HEK293 (cell line): ENCODE results near the gene ESPL1.

Experiments
- CTCF ChIA-PET: fragments of 350-600 bp; formaldehyde crosslinking; extraction: SDS; loops from one replicate; lab custom pipeline; 2021; ENCODE audit warnings: antibody characterized with exemption; lab: Yijun Ruan, JAX
- POLR2A ChIA-PET: fragments of 300-600 bp; formaldehyde crosslinking; extraction: SDS; loops from one replicate; lab custom pipeline; 2020; ENCODE audit warnings: antibody characterized with exemption, inconsistent platforms; lab: Yijun Ruan, JAX
- H3K27ac ChIP-seq: fragments of 200-500 bp; sonication (Bioruptor generic); 2 replicates; pipeline ENCODE4 v1.5.1; 2014; ENCODE audit warnings: low read depth, low read length, control low read depth, inconsistent platforms; ENCODE audit errors: extremely low read depth
- H3K36me3 ChIP-seq, 2 experiments: fragments of 200-500 bp in 1 of 2; sonication (Bioruptor generic) in 1 of 2; 1 replicate in 1 of 2; 2 replicates in 1 of 2; pipeline ENCODE4 v1.5.1; 2014 to 2017; ENCODE audit warnings: inconsistent platforms in 2 of 2, low read length in 2 of 2; ENCODE audit not compliant: control insufficient read depth in 2 of 2, insufficient read depth in 1 of 2
- H3K4me1 ChIP-seq: fragments of 200-500 bp; sonication (Bioruptor generic); 2 replicates; pipeline ENCODE4 v1.5.1; 2014; ENCODE audit warnings: mild to moderate bottlenecking, low read length, inconsistent platforms; ENCODE audit not compliant: control insufficient read depth, insufficient read depth
- H3K4me3 ChIP-seq: 2 replicates; pipeline ENCODE4 v1.5.1; 2011; ENCODE audit warnings: low read depth, mild to moderate bottlenecking, control low read depth, low read length, moderate library complexity
- H3K9me3 ChIP-seq: fragments of 200-500 bp; sonication (Bioruptor generic); 2 replicates; pipeline ENCODE4 v1.5.1; 2014; ENCODE audit warnings: low read depth, low read length, inconsistent platforms; ENCODE audit not compliant: control insufficient read depth, insufficient read depth
- OVOL3 ChIP-seq: fragments of 450-650 bp; formaldehyde crosslinking; IDR thresholded peaks from 2 replicates; pipeline ENCODE4 v1.5.1; 2016; ENCODE audit warnings: missing biosample characterization, missing genetic modification characterization
- PRDM1 ChIP-seq: fragments of 450-650 bp; formaldehyde crosslinking; IDR thresholded peaks from 2 replicates; pipeline ENCODE4; 2016; ENCODE audit warnings: missing biosample characterization, missing genetic modification characterization
- SCRT1 ChIP-seq: fragments of 450-650 bp; formaldehyde crosslinking; IDR thresholded peaks from 2 replicates; pipeline ENCODE4 v1.5.1; 2016; ENCODE audit warnings: missing biosample characterization, missing genetic modification characterization, borderline replicate concordance
- SP7 ChIP-seq: fragments of 450-650 bp; formaldehyde crosslinking; IDR thresholded peaks from 2 replicates; pipeline ENCODE4 v1.5.1; 2016; ENCODE audit warnings: missing biosample characterization, missing genetic modification characterization
- YY1 ChIP-seq: fragments of 450-650 bp; formaldehyde crosslinking; IDR thresholded peaks from 2 replicates; pipeline ENCODE4 v1.5.1; 2018; ENCODE audit warnings: missing biosample characterization, missing genetic modification characterization
- ZEB2 ChIP-seq: fragments of 450-650 bp; formaldehyde crosslinking; IDR thresholded peaks from 2 replicates; pipeline ENCODE4 v1.5.1; 2016; ENCODE audit warnings: missing biosample characterization, missing genetic modification characterization
- ZFP3 ChIP-seq: fragments of 450-650 bp; formaldehyde crosslinking; IDR thresholded peaks from 2 replicates; pipeline ENCODE4 v1.5.1; 2016; ENCODE audit warnings: low read depth, missing biosample characterization, missing genetic modification characterization
- ZNF121 ChIP-seq: fragments of 450-650 bp; formaldehyde crosslinking; IDR thresholded peaks from 2 replicates; pipeline ENCODE4 v1.5.1; 2016; ENCODE audit warnings: missing biosample characterization, missing genetic modification characterization
- ZNF140 ChIP-seq: fragments of 450-650 bp; formaldehyde crosslinking; IDR thresholded peaks from 2 replicates; pipeline ENCODE4 v1.5.1; 2016; ENCODE audit warnings: missing biosample characterization, missing genetic modification characterization
- ZNF221 ChIP-seq: fragments of 450-650 bp; formaldehyde crosslinking; IDR thresholded peaks from 2 replicates; pipeline ENCODE4 v1.5.1; 2017; ENCODE audit warnings: missing biosample characterization, missing genetic modification characterization, borderline replicate concordance
- ZNF248 ChIP-seq: fragments of 450-650 bp; formaldehyde crosslinking; IDR thresholded peaks from 2 replicates; pipeline ENCODE4 v1.5.1; 2017; ENCODE audit warnings: missing biosample characterization, missing genetic modification characterization
- ZNF292 ChIP-seq: fragments of 450-650 bp; formaldehyde crosslinking; IDR thresholded peaks from 2 replicates; pipeline ENCODE4 v1.5.1; 2016; ENCODE audit warnings: low read depth, missing biosample characterization, missing genetic modification characterization, borderline replicate concordance
- ZNF354C ChIP-seq: fragments of 450-650 bp; formaldehyde crosslinking; IDR thresholded peaks from 2 replicates; pipeline ENCODE4 v1.5.1; 2016; ENCODE audit warnings: missing biosample characterization, missing genetic modification characterization, low read depth, borderline replicate concordance
- ZNF391 ChIP-seq: fragments of 450-650 bp; formaldehyde crosslinking; IDR thresholded peaks from 2 replicates; pipeline ENCODE4 v1.5.1; 2016; ENCODE audit warnings: low read depth, missing biosample characterization, missing genetic modification characterization, borderline replicate concordance
- ZNF473 ChIP-seq: fragments of 450-650 bp; formaldehyde crosslinking; IDR thresholded peaks from 2 replicates; pipeline ENCODE4 v1.5.1; 2017; ENCODE audit warnings: missing biosample characterization, missing genetic modification characterization
- ZNF521 ChIP-seq: fragments of 450-650 bp; formaldehyde crosslinking; IDR thresholded peaks from 2 replicates; pipeline ENCODE4 v1.5.1; 2017; ENCODE audit warnings: missing biosample characterization, mild to moderate bottlenecking, missing genetic modification characterization
- ZNF530 ChIP-seq: fragments of 450-650 bp; formaldehyde crosslinking; IDR thresholded peaks from 2 replicates; pipeline ENCODE4 v1.5.1; 2016; ENCODE audit warnings: low read depth, missing biosample characterization, missing genetic modification characterization
- ZNF548 ChIP-seq: fragments of 450-650 bp; formaldehyde crosslinking; IDR thresholded peaks from 2 replicates; pipeline ENCODE4 v1.5.1; 2016; ENCODE audit warnings: missing biosample characterization, missing genetic modification characterization
- ZNF624 ChIP-seq: fragments of 450-650 bp; formaldehyde crosslinking; IDR thresholded peaks from 2 replicates; pipeline ENCODE4 v1.5.1; 2017; ENCODE audit warnings: missing biosample characterization, missing genetic modification characterization
- ZNF707 ChIP-seq: fragments of 450-650 bp; formaldehyde crosslinking; IDR thresholded peaks from 2 replicates; pipeline ENCODE4 v1.5.1; 2016; ENCODE audit warnings: missing biosample characterization, missing genetic modification characterization
- ZSCAN30 ChIP-seq: fragments of 450-650 bp; IDR thresholded peaks from 2 replicates; pipeline ENCODE4 v1.5.1; 2018; ENCODE audit warnings: missing biosample characterization, mild to moderate bottlenecking, missing genetic modification characterization, moderate library complexity
- TF ChIP-seq, protein P1 (sequence below): fragments of 450-650 bp; formaldehyde crosslinking; IDR thresholded peaks from 2 replicates; pipeline ENCODE4 v1.5.1; 2016; ENCODE audit warnings: missing biosample characterization, missing genetic modification characterization
- TF ChIP-seq, protein P2 (sequence below): fragments of 450-650 bp; formaldehyde crosslinking; IDR thresholded peaks from 2 replicates; pipeline ENCODE4 v1.5.1; 2016; ENCODE audit warnings: missing biosample characterization, missing genetic modification characterization
- TF ChIP-seq, protein P3 (sequence below): fragments of 450-650 bp; formaldehyde crosslinking; IDR thresholded peaks from 2 replicates; pipeline ENCODE4 v1.5.0; 2017; ENCODE audit warnings: missing biosample characterization, missing genetic modification characterization, borderline replicate concordance
- TF ChIP-seq, protein P4 (sequence below): fragments of 450-650 bp; formaldehyde crosslinking; IDR thresholded peaks from 2 replicates; pipeline ENCODE4 v1.5.1; 2016; ENCODE audit warnings: missing biosample characterization, missing genetic modification characterization

Gene ESPL1

DNA sequence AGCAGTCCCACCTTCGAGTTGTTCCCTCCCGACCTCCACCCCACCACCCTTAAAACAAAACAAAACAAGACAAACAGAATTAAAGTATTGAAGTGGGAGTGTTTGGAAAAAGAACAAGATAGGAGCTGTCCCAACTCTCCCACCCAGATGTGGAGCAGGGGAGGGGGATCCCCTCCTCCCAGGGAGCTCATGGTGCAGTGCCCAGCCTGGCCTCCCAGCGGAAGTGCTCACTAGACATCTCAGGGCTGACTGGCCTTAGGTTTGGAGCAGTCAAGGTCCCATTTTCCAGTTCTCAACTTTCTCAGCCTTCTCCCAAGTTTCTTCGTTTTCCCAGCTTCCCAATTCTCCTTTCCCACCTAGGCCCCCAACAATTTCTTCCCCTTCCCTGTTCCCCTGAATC is 65.2 kb downstream of the ESPL1 start:
- H3K4me3 ChIP-seq = no peak overlapping the region
- ChIA-PET POLR2A (interaction anchor here (0.6 to 2.4 kb wide), 2 partner anchors 12 to 85 kb away, joined by 7 read pairs; partner anchors contain the start of gene AAAS), CTCF (interaction anchor here (0.6 to 12.7 kb wide), 3 partner anchors 10 to 175 kb away, joined by 3 to 156 read pairs (median 3); no protein-coding TSS in a partner anchor)
- no peaks in the 10 kb centered on the region for H3K36me3 ChIP-seq
- H3K4me1 ChIP-seq = no peaks in the 10 kb centered on the region
- H3K27ac ChIP-seq = no peak overlapping the region
- TF ChIP-seq PRDM1 (tag by site-specific recombination) (0 out of 2 replicates have a peak, but pooled peaks have one; percentile 6), ZSCAN30 (no peak)
- TF ChIP-seq, all 188 proteins: peak for 1
- no peaks in the 10 kb centered on the region for H3K9me3 ChIP-seq

DNA sequence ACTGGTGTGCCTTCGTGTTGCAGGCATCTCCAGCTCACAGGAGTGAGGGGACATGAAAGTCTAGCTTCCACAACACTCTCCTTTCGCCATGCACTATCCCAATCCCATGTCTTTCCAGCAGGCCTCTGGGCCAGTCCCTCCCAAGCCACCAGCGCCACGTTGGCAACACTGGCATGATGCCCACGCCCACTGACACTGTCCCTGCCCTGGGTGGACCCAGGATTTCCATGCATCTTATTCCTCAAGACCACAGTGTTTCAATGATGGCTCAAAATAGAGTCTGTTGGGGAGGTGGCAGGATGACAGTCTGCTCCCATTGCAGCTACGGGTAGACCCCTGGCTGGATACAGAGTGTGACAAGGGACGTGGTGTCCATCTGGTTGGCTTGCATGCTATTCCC is 65.7 kb downstream of the ESPL1 start:
- Histone ChIP-seq H3K27ac (no peak overlapping the region), H3K9me3 (no peaks in the 10 kb centered on the region), H3K36me3 (no peaks in the 10 kb centered on the region)
- POLR2A ChIA-PET = interaction anchor here (2.4 kb wide), 1 partner anchor 13 kb away, joined by 7 read pairs; the partner anchor contains the start of gene AAAS
- no peak for TF ChIP-seq YY1
- TF ChIP-seq, protein P1, sequence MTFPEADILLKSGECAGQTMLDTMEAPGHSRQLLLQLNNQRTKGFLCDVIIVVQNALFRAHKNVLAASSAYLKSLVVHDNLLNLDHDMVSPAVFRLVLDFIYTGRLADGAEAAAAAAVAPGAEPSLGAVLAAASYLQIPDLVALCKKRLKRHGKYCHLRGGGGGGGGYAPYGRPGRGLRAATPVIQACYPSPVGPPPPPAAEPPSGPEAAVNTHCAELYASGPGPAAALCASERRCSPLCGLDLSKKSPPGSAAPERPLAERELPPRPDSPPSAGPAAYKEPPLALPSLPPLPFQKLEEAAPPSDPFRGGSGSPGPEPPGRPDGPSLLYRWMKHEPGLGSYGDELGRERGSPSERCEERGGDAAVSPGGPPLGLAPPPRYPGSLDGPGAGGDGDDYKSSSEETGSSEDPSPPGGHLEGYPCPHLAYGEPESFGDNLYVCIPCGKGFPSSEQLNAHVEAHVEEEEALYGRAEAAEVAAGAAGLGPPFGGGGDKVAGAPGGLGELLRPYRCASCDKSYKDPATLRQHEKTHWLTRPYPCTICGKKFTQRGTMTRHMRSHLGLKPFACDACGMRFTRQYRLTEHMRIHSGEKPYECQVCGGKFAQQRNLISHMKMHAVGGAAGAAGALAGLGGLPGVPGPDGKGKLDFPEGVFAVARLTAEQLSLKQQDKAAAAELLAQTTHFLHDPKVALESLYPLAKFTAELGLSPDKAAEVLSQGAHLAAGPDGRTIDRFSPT (tag by site-specific recombination) = 0 out of 2 replicates have a peak, but pooled peaks have one; percentile 32
- no peak for TF ChIP-seq ZNF248 (tag by site-specific recombination)
- TF ChIP-seq ZNF530 (tag by site-specific recombination) = no peak
- TF ChIP-seq ZNF521 = no peak
- TF ChIP-seq, protein P2, sequence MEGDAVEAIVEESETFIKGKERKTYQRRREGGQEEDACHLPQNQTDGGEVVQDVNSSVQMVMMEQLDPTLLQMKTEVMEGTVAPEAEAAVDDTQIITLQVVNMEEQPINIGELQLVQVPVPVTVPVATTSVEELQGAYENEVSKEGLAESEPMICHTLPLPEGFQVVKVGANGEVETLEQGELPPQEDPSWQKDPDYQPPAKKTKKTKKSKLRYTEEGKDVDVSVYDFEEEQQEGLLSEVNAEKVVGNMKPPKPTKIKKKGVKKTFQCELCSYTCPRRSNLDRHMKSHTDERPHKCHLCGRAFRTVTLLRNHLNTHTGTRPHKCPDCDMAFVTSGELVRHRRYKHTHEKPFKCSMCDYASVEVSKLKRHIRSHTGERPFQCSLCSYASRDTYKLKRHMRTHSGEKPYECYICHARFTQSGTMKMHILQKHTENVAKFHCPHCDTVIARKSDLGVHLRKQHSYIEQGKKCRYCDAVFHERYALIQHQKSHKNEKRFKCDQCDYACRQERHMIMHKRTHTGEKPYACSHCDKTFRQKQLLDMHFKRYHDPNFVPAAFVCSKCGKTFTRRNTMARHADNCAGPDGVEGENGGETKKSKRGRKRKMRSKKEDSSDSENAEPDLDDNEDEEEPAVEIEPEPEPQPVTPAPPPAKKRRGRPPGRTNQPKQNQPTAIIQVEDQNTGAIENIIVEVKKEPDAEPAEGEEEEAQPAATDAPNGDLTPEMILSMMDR (tag by site-specific recombination) = no peak
- TF ChIP-seq ZNF221 (tag by site-specific recombination) = no peak
- TF ChIP-seq, all 188 proteins: peak for 1
- H3K4me3 ChIP-seq = no peak overlapping the region
- H3K4me1 ChIP-seq = no peaks in the 10 kb centered on the region
- CTCF ChIA-PET = interaction anchor here (0.6 to 0.8 kb wide), 3 partner anchors 14 to 174 kb away, joined by 3 read pairs; no protein-coding TSS in a partner anchor

DNA sequence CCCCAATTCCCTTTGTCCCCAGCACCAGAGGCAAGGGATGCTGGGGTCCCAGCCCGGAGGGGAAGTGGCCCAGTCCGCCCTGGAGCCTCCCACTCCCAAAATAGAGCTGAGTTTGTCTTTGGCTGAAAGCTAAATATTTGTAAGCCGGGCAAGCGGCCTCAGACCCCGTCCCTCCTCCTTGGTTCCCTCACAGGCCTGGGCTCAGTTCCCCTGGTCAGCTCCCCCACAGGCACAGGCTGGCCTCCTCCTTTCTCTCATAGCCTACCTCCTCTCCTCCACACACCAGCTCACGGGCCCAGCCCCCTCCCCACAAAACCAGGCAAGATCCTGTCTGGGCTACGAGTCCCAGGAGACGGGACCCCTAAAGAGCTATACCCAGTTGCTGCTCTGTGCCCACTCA is 66.7 kb downstream of the ESPL1 start:
- POLR2A ChIA-PET = interaction anchor here (0.6 to 1.7 kb wide), 6 partner anchors 10 to 195 kb away, joined by 3 to 8 read pairs (median 4); partner anchors contain the start of gene AAAS
- Histone ChIP-seq H3K4me3 (no peak overlapping the region), H3K36me3 (no peaks in the 10 kb centered on the region), H3K9me3 (no peaks in the 10 kb centered on the region), H3K27ac (no peak overlapping the region), H3K4me1 (no peaks in the 10 kb centered on the region)
- CTCF ChIA-PET = interaction anchor here (0.6 to 1.9 kb wide), 4 partner anchors 8 to 160 kb away, joined by 3 to 6 read pairs (median 5); no protein-coding TSS in a partner anchor
- TF ChIP-seq, protein P3, sequence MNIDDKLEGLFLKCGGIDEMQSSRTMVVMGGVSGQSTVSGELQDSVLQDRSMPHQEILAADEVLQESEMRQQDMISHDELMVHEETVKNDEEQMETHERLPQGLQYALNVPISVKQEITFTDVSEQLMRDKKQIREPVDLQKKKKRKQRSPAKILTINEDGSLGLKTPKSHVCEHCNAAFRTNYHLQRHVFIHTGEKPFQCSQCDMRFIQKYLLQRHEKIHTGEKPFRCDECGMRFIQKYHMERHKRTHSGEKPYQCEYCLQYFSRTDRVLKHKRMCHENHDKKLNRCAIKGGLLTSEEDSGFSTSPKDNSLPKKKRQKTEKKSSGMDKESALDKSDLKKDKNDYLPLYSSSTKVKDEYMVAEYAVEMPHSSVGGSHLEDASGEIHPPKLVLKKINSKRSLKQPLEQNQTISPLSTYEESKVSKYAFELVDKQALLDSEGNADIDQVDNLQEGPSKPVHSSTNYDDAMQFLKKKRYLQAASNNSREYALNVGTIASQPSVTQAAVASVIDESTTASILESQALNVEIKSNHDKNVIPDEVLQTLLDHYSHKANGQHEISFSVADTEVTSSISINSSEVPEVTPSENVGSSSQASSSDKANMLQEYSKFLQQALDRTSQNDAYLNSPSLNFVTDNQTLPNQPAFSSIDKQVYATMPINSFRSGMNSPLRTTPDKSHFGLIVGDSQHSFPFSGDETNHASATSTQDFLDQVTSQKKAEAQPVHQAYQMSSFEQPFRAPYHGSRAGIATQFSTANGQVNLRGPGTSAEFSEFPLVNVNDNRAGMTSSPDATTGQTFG (tag by site-specific recombination) = no peak
- no peak for TF ChIP-seq ZNF548 (tag by site-specific recombination)
- TF ChIP-seq ZNF354C (tag by site-specific recombination) = no peak
- no peak for TF ChIP-seq ZNF292 (tag by site-specific recombination)
- no peak for TF ChIP-seq ZFP3
- TF ChIP-seq SP7 (tag by site-specific recombination) = no peak
- TF ChIP-seq ZNF140 = no peak
- TF ChIP-seq ZNF391 = no peak
- no peak for TF ChIP-seq SCRT1 (tag by site-specific recombination)
- TF ChIP-seq ZEB2 (tag by site-specific recombination) = no peak
- TF ChIP-seq ZNF624 = no peak
- TF ChIP-seq, protein P4, sequence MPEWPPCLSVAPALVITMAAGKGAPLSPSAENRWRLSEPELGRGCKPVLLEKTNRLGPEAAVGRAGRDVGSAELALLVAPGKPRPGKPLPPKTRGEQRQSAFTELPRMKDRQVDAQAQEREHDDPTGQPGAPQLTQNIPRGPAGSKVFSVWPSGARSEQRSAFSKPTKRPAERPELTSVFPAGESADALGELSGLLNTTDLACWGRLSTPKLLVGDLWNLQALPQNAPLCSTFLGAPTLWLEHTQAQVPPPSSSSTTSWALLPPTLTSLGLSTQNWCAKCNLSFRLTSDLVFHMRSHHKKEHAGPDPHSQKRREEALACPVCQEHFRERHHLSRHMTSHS = no peak
- TF ChIP-seq OVOL3 = no peak
- no peak for TF ChIP-seq ZNF473 (tag by site-specific recombination)
- TF ChIP-seq ZNF121 (tag by site-specific recombination) = no peak
- no peak for TF ChIP-seq ZNF707 (tag by site-specific recombination)
